CD4-positive, CD25-positive, alpha-beta regulatory T cell (primary cell): ENCODE results near the gene WWOX. TPM values are rescaled to one million over a fixed set of nuclear protein-coding genes. Genes with fewer than 3 reads are reported as not detected.
"Not testable (repeated sequence)": the region's sequence is repeated elsewhere in the genome, so short reads cannot be mapped to it uniquely, and the experiment has no call there.

Experiments used
- ATAC-seq, 2 donors: fragments of 150-1000 bp; cut with Tn5 transposase; one replicate each; pipeline ENCODE4 v1.10.0; 2021; ENCODE audit warnings: low read depth in 2 of 2, moderate number of reproducible peaks in 2 of 2, moderate library complexity in 1 of 2
- DNase-seq, 3 donors: peaks; one replicate each; pipeline versions ENCODE4 v3.0.0 to v3.0.0-alpha.2; 2012 to 2022; ENCODE audit warnings: mixed read lengths in 1 of 3
- H3K27ac ChIP-seq: one replicate; pipeline ENCODE4 v1.7.0; 2013; ENCODE audit warnings: mild to moderate bottlenecking, low read length; ENCODE audit not compliant: insufficient read depth, poor library complexity, severe bottlenecking
- H3K27me3 ChIP-seq: one replicate; pipeline ENCODE4 v1.7.0; 2013; ENCODE audit warnings: low read length; ENCODE audit not compliant: control insufficient read depth, insufficient read depth
- H3K36me3 ChIP-seq: one replicate; pipeline ENCODE4 v1.7.0; 2013; ENCODE audit warnings: mild to moderate bottlenecking, low read length, moderate library complexity; ENCODE audit not compliant: control insufficient read depth, insufficient read depth
- H3K4me1 ChIP-seq: 2 replicates; pipeline ENCODE4 v1.7.0; 2013; ENCODE audit warnings: mild to moderate bottlenecking, low read length; ENCODE audit not compliant: insufficient read depth, control insufficient read depth, poor library complexity, severe bottlenecking
- H3K4me3 ChIP-seq: one replicate; pipeline ENCODE4 v1.7.0; 2013; ENCODE audit warnings: low read depth, mild to moderate bottlenecking, low read length, moderate library complexity
- H3K9me3 ChIP-seq, 2 experiments: 1 replicate in 1 of 2; 2 replicates in 1 of 2; pipeline ENCODE4 v1.7.0; 2013; ENCODE audit warnings: low read length in 2 of 2, mild to moderate bottlenecking in 1 of 2, moderate library complexity in 1 of 2; ENCODE audit not compliant: control insufficient read depth in 2 of 2
- H3K27ac Mint-ChIP-seq, 3 donors: one replicate each; pipeline ENCODE4 v1.8.0; 2020 to 2022; ENCODE audit warnings: mild to moderate bottlenecking in 3 of 3, mixed read lengths in 3 of 3, moderate library complexity in 2 of 3
- H3K27me3 Mint-ChIP-seq: one replicate; pipeline ENCODE4 v1.8.0; 2022; ENCODE audit warnings: mild to moderate bottlenecking, mixed read lengths
- H3K36me3 Mint-ChIP-seq: one replicate; pipeline ENCODE4 v1.8.0; 2020; ENCODE audit warnings: mixed read lengths
- H3K4me1 Mint-ChIP-seq, 4 donors: one replicate each; pipeline ENCODE4 v1.8.0; 2020 to 2022; ENCODE audit warnings: mixed read lengths in 4 of 4, mild to moderate bottlenecking in 1 of 4
- H3K4me3 Mint-ChIP-seq, 4 donors: one replicate each; pipeline ENCODE4 v1.8.0; 2020 to 2022; ENCODE audit warnings: mild to moderate bottlenecking in 4 of 4, mixed read lengths in 4 of 4, moderate library complexity in 3 of 4
- H3K9me3 Mint-ChIP-seq, 7 donors: one replicate each; pipeline ENCODE4 v1.8.0; 2020 to 2022; ENCODE audit warnings: mixed read lengths in 7 of 7, mild to moderate bottlenecking in 3 of 7, moderate library complexity in 2 of 7
- polyA plus RNA-seq, 4 donors: library from polyadenylated mRNA; unstranded; fragments of 300-500 nt; fragmentation: Illumina TruSeq; gene quantifications; one replicate each; pipeline ENCODE4 v1.2.3, GENCODE V29; 2021
- total RNA-seq: library from RNA; stranded (reverse); gene quantifications from one replicate; pipeline ENCODE4 v1.2.3, GENCODE V29; 2022

Gene WWOX
- total and polyA plus RNA-seq, 5 donors from 2014 or later: 10.3 to 18.6 (median 12.8) TPM

- not testable (repeated sequence) for H3K27me3 Mint-ChIP-seq, ATAC-seq, H3K36me3 Mint-ChIP-seq, H3K4me3 ChIP-seq, H3K9me3 ChIP-seq, H3K4me3 Mint-ChIP-seq, H3K4me1 ChIP-seq, H3K27ac Mint-ChIP-seq, H3K36me3 ChIP-seq, H3K27me3 ChIP-seq, H3K4me1 Mint-ChIP-seq, DNase-seq, H3K27ac ChIP-seq, H3K9me3 Mint-ChIP-seq
Observed at GRCh38 chr16:79052198-79052597, 952.7 kb downstream of the WWOX start.

- ATAC-seq: no peak
- no peaks in the 10 kb centered on the region for H3K4me1 ChIP-seq
- H3K27me3 ChIP-seq: no peaks in the 10 kb centered on the region
- Mint-ChIP-seq H3K4me1 (no peaks in the 10 kb centered on the region), H3K4me3 (no peak overlapping the region), H3K9me3 (peaks cover 0 to 6% (median 0%) of the 10 kb centered on the region in 7 donors), H3K27ac (no peak overlapping the region), H3K36me3 (no peaks in the 10 kb centered on the region), H3K27me3 (no peaks in the 10 kb centered on the region)
- no peaks in the 10 kb centered on the region for H3K36me3 ChIP-seq
- no peak for DNase-seq
- no peaks in the 10 kb centered on the region for H3K9me3 ChIP-seq
- H3K27ac ChIP-seq: no peak overlapping the region
- H3K4me3 ChIP-seq: no peak overlapping the region
Observed at GRCh38 chr16:79053577-79053976, 954.1 kb downstream of the WWOX start.

- no peaks in the 10 kb centered on the region for H3K27me3 Mint-ChIP-seq
- H3K4me1 Mint-ChIP-seq: no peaks in the 10 kb centered on the region
- H3K9me3 Mint-ChIP-seq: peaks cover 0 to 6% (median 0%) of the 10 kb centered on the region in 7 donors
- Histone ChIP-seq H3K4me3 (no peak overlapping the region), H3K27me3 (no peaks in the 10 kb centered on the region), H3K36me3 (no peaks in the 10 kb centered on the region), H3K9me3 (no peaks in the 10 kb centered on the region), H3K4me1 (no peaks in the 10 kb centered on the region), H3K27ac (no peak overlapping the region)
- no peak for DNase-seq
- no peak for ATAC-seq
- no peak overlapping the region for H3K4me3 Mint-ChIP-seq
- no peak overlapping the region for H3K27ac Mint-ChIP-seq
- no peaks in the 10 kb centered on the region for H3K36me3 Mint-ChIP-seq
Observed at GRCh38 chr16:79054211-79054984, 954.9 kb downstream of the WWOX start.

- no peak overlapping the region for H3K27ac Mint-ChIP-seq
Observed at GRCh38 chr16:79055251-79055970, 956.0 kb downstream of the WWOX start.

GRCh38 chr16:79061181-79061580 is 961.7 kb downstream of the WWOX start:
- H3K4me1 ChIP-seq: no peaks in the 10 kb centered on the region

More at GRCh38 chr16:79055251-79055970, 956.0 kb downstream of the WWOX start:
- no peak overlapping the region for H3K4me3 ChIP-seq
- H3K9me3 ChIP-seq: no peaks in the 10 kb centered on the region
- Mint-ChIP-seq H3K27me3 (no peaks in the 10 kb centered on the region), H3K9me3 (peaks cover 0 to 4% (median 0%) of the 10 kb centered on the region in 7 donors), H3K4me3 (no peak overlapping the region), H3K36me3 (no peaks in the 10 kb centered on the region), H3K4me1 (no peaks in the 10 kb centered on the region)
- H3K4me1 ChIP-seq: no peaks in the 10 kb centered on the region
- DNase-seq (no peak), ATAC-seq (no peak)
- H3K27me3 ChIP-seq: peaks cover 2% of the 10 kb centered on the region
- H3K36me3 ChIP-seq: no peaks in the 10 kb centered on the region
- H3K27ac ChIP-seq: no peak overlapping the region

GRCh38 chr16:79062336-79062735 is 962.9 kb downstream of the WWOX start:
- ATAC-seq: no peak
- H3K27ac ChIP-seq: no peak overlapping the region
- H3K27me3 ChIP-seq: peaks cover 3% of the 10 kb centered on the region
- no peaks in the 10 kb centered on the region for H3K9me3 ChIP-seq
- H3K36me3 ChIP-seq: no peaks in the 10 kb centered on the region
- Mint-ChIP-seq H3K36me3 (peaks cover 2% of the 10 kb centered on the region), H3K4me1 (no peaks in the 10 kb centered on the region), H3K27me3 (no peaks in the 10 kb centered on the region), H3K4me3 (no peak overlapping the region), H3K9me3 (no peaks in the 10 kb centered on the region), H3K27ac (no peak overlapping the region)
- H3K4me3 ChIP-seq: no peak overlapping the region
- no peaks in the 10 kb centered on the region for H3K4me1 ChIP-seq
- no peak for DNase-seq

More at GRCh38 chr16:79061181-79061580, 961.7 kb downstream of the WWOX start:
- H3K4me3 Mint-ChIP-seq: no peak overlapping the region
- no peak overlapping the region for H3K4me3 ChIP-seq
- H3K27me3 ChIP-seq: peaks cover 3% of the 10 kb centered on the region
- ATAC-seq (no peak), DNase-seq (no peak)
- H3K27me3 Mint-ChIP-seq: no peaks in the 10 kb centered on the region
- no peaks in the 10 kb centered on the region for H3K9me3 ChIP-seq
- H3K36me3 Mint-ChIP-seq: no peaks in the 10 kb centered on the region
- H3K36me3 ChIP-seq: no peaks in the 10 kb centered on the region
- H3K9me3 Mint-ChIP-seq: no peaks in the 10 kb centered on the region
- H3K27ac ChIP-seq: no peak overlapping the region
- peak overlapping the region in 1 of 3 donors; percentile 78 for H3K27ac Mint-ChIP-seq
- H3K4me1 Mint-ChIP-seq: no peaks in the 10 kb centered on the region

- peaks cover 3% of the 10 kb centered on the region for H3K27me3 ChIP-seq
- Mint-ChIP-seq H3K4me3 (no peak overlapping the region), H3K27me3 (no peaks in the 10 kb centered on the region), H3K36me3 (peaks cover 3% of the 10 kb centered on the region), H3K4me1 (no peaks in the 10 kb centered on the region), H3K27ac (no peak overlapping the region), H3K9me3 (no peaks in the 10 kb centered on the region)
- DNase-seq (no peak), ATAC-seq (no peak)
- no peak overlapping the region for H3K4me3 ChIP-seq
- H3K9me3 ChIP-seq: no peaks in the 10 kb centered on the region
- no peaks in the 10 kb centered on the region for H3K36me3 ChIP-seq
- H3K27ac ChIP-seq: no peak overlapping the region
- no peaks in the 10 kb centered on the region for H3K4me1 ChIP-seq
Observed at GRCh38 chr16:79062821-79063220, 963.4 kb downstream of the WWOX start.
